Heart left ventricle (tissue), 16 donors: ENCODE data around the gene SNED1. TPM values are rescaled to one million over a fixed set of nuclear protein-coding genes. Genes with fewer than 3 reads are reported as not detected.

ENCODE experiments used
- ATAC-seq, 4 donors: fragments of 200-7000 bp; cut with Tn5 transposase; one replicate each; pipeline ENCODE4 v1.9.1; 2020 to 2022; ENCODE audit warnings: moderate library complexity in 4 of 4, mild to moderate bottlenecking in 3 of 4, moderate number of reproducible peaks in 1 of 4
- DNase-seq, 5 donors: peaks; one replicate each; pipeline ENCODE4 v3.0.0-alpha.2; 2020
- H3K27ac ChIP-seq, 12 donors: fragments of 200-600 bp; sonication (generic) in 4 of 12; one replicate each; pipeline versions ENCODE4 v1.5.0 to v1.8.0; 2016 to 2022; ENCODE audit warnings: mild to moderate bottlenecking in 2 of 12
- H3K27me3 ChIP-seq, 9 donors: fragments of 200-600 bp; sonication (generic) in 2 of 9; one replicate each; pipeline versions ENCODE4 v1.5.1 to v1.8.0; 2016 to 2022; ENCODE audit warnings: mild to moderate bottlenecking in 3 of 9
- H3K36me3 ChIP-seq, 9 donors: fragments of 200-600 bp; sonication (generic) in 2 of 9; one replicate each; pipeline versions ENCODE4 v1.5.0 to v1.8.0; 2018 to 2022; ENCODE audit warnings: mild to moderate bottlenecking in 2 of 9
- H3K4me1 ChIP-seq, 12 donors: fragments of 200-600 bp; sonication (generic) in 4 of 12; one replicate each; pipeline versions ENCODE4 v1.5.0 to v1.8.0; 2016 to 2022; ENCODE audit warnings: mild to moderate bottlenecking in 3 of 12
- H3K4me3 ChIP-seq, 12 donors: fragments of 200-600 bp; sonication (generic) in 4 of 12; one replicate each; pipeline versions ENCODE4 v1.5.0 to v1.8.0; 2017 to 2022; ENCODE audit warnings: mild to moderate bottlenecking in 9 of 12, moderate library complexity in 4 of 12
- H3K9me3 ChIP-seq, 12 donors: fragments of 200-600 bp; sonication (generic) in 4 of 12; one replicate each; pipeline versions ENCODE4 v1.5.0 to v1.8.0; 2016 to 2022; ENCODE audit warnings: mild to moderate bottlenecking in 1 of 12
- POLR2A ChIP-seq, 2 donors: fragments of 450-650 bp; IDR thresholded peaks; one replicate each; pipeline ENCODE4 v1.6.1; 2017; ENCODE audit warnings: antibody characterized with exemption in 2 of 2, mild to moderate bottlenecking in 2 of 2, moderate library complexity in 2 of 2
- WGBS, 4 donors: extraction: QIAGEN DNeasy Blood & Tissue Kit in 2 of 4; methylation state at CpG; one replicate each; pipeline versions ENCODE4 v1.1.5 to v1.1.7; 2013 to 2018; 5-methylcytosine and 5-hydroxymethylcytosine counted together
- intact Hi-C, 10 donors: fragments of 100-400 bp; cut with DNase I; formaldehyde crosslinking; loops; one replicate each; pipeline versions ENCODE4 v1.11.1 to v1.14.2; 2022
- polyA plus RNA-seq, 2 donors: library from polyadenylated mRNA; stranded (reverse); fragments of 200-250 nt; gene quantifications; one replicate each; pipeline ENCODE4 v1.2.3, GENCODE V29; 2013
- total RNA-seq, 9 donors: library from RNA; depleted of rRNA in 2 of 9; stranded (reverse); fragments of >200 nt in 2 of 9; fragmentation: NEBNext Ultra II Directional in 3 of 9; extraction: Animal tissue kit (Norgen Biotek cat#: 25700) in 3 of 9; gene quantifications; one replicate each; pipeline versions ENCODE4 v1.1.0 to v1.2.4, GENCODE V29; 2016 to 2023
- TF ChIP-seq, protein P1 (sequence below), 12 donors: fragments of 200-600 bp; sonication (generic) in 4 of 12; IDR thresholded peaks; one replicate each; pipeline versions ENCODE4 v1.5.0 to v1.8.0; 2018 to 2022; ENCODE audit warnings: antibody characterized with exemption in 12 of 12, mild to moderate bottlenecking in 5 of 12
- donor health status: ischemic (EF 13 %, LVEDD 7.1; RV severe dilation, severe dysfunction).
- donor health status: healthy with polysubstance abuse.
- donor health status: DM: no; HTN: yes; CAD: no.
- donor health status: DM: no; HTN: no; CAD: no.
- donor health status: ischemic (EF 25% LVEDD 6.9; RV normal size, moderate dysfunction).
- donor health status: ischemic (EF 25% LVEDD 5.7; RV mildly dilated, moderate dysfunction).
- donor health status: healthy.
- donor health status: DM: yes; HTN: yes; CAD: no.
- donor health status: ischemic (EF 35%, LVEDD 5.7; RV mildly dilated, moderate dysfunction).
- donor health status: nonischemic (EF 11% LVEDD 7.7; RV severe dilation, severe dysfunction).
- donor health status: DM: yes; HTN: yes; CAD: no.
- donor health status: PGD.
- donor health status: ischemic (EF 29% LVEDD 5.4; RV normal size, mild dysfunction).
- donor health status: nonischemic (EF 23%, LVEDD 6.1; RV moderate dilation, normal function).

SNED1 gene
- total and polyA plus RNA-seq, 11 donors = 3.1 to 14.7 (median 4.9) TPM

DNA sequence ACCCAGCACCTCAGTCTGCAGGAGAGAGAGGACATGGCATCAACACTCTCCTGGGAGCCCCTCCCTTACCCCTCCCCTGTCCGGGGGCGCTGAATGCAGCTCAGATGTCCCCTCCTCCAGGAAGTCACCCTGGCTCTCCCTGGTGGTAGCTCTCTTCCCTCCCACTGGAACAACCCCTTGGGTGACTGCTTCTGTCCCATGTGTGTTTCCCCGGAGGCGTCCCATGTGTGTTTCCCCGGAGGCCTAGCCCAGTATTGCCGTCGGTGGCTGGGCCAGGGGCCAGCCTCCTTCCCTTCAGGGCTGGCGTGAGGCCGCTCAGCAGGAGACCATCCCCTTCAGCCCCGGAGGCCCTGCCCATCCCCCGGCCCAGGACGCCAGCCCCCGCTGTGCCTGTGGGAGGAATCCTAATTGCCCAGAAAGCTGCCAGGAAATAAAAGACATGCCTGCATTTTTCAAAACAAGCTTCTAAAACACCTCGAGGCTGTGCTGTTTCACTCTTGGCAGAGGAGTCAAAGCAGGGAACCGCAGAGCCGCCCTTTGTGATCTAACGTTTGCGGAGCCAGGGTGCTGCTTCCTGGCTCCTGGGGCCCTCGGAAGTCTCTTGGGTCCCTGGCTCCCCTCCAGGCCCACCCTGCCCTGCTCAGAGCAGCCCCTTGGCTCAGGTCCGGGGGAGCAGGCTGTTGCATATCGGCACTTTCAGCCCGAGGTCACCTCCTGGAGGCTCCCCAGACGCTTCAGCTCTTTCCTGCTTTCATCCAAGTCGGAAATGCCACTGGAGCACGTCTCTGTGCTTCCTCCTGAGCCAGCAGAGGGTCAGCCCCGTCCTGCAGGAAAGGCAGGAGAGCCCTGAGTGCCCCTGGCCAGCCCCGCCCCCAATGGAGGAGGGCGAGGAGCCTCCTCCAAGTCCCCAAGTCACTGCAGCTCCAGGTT is 11.4 kb downstream of the SNED1 start:
- peak; percentile 44 to 64 (median 51) for ATAC-seq
- Histone ChIP-seq H3K27me3 (no peaks in the 10 kb centered on the region), H3K4me3 (peak overlapping the region in 9 of 12 donors; percentile 29 to 44 (median 37)), H3K9me3 (peaks cover 0 to 15% (median 4%) of the 10 kb centered on the region in 12 donors), H3K36me3 (peaks cover 0 to under 1% (median 0%) of the 10 kb centered on the region in 9 donors), H3K27ac (peak overlapping the region; percentile 28 to 68 (median 55)), H3K4me1 (peaks cover 0 to 29% (median 16%) of the 10 kb centered on the region in 12 donors)
- intact Hi-C loops = no loop called here
- 12 to 34% (median 15%) methylated on average over 13 to 28 of the region's 28 CpGs for WGBS, 4 donors
- no peak for DNase-seq
- TF ChIP-seq POLR2A (IDR thresholded peaks at IDR 0.05) = no peak
- TF ChIP-seq, protein P1, sequence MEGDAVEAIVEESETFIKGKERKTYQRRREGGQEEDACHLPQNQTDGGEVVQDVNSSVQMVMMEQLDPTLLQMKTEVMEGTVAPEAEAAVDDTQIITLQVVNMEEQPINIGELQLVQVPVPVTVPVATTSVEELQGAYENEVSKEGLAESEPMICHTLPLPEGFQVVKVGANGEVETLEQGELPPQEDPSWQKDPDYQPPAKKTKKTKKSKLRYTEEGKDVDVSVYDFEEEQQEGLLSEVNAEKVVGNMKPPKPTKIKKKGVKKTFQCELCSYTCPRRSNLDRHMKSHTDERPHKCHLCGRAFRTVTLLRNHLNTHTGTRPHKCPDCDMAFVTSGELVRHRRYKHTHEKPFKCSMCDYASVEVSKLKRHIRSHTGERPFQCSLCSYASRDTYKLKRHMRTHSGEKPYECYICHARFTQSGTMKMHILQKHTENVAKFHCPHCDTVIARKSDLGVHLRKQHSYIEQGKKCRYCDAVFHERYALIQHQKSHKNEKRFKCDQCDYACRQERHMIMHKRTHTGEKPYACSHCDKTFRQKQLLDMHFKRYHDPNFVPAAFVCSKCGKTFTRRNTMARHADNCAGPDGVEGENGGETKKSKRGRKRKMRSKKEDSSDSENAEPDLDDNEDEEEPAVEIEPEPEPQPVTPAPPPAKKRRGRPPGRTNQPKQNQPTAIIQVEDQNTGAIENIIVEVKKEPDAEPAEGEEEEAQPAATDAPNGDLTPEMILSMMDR (IDR thresholded peaks at IDR 0.05) = no peak

DNA sequence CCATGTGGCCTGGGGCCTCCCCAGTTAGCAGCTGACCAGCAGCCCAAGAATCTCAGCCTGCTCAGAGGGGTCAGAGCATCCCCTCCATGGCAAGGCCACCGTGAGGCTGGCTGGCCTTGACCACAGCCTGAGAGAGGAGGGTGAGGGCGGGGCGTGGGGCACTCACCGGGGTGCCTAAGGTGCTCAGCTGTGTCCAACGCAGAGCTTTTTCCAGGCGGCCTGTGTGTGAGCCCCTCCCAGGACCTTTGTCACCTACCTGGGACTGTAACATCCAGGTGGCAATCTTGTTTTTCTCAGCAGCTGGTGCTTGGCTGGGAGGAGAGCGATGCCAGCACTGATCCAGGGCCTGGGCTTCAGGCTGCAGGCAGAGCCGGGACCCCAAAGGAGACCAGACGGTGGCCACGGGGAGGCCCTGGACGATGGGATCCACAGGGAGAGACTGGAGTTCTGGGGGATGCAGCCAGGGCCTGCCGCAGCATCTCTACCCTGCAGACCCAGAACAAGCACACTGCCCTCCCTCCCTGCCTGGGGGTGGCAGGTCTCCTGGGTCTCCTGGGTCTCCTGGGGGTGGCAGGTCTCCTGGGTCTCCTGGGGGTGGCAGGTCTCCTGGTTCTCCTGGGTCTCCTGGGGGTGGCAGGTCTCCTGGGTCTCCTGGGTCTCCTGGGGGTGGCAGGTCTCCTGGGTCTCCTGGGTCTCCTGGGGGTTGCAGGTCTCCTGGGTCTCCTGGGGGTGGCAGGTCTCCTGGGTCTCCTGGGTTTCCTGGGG is 12.3 kb downstream of the SNED1 start:
- ATAC-seq (no peak), DNase-seq (peak in 1 of 5 donors; percentile 15)
- TF ChIP-seq POLR2A (IDR thresholded peaks at IDR 0.05) = no peak
- TF ChIP-seq, protein P1 (IDR thresholded peaks at IDR 0.05) = no peak

DNA sequence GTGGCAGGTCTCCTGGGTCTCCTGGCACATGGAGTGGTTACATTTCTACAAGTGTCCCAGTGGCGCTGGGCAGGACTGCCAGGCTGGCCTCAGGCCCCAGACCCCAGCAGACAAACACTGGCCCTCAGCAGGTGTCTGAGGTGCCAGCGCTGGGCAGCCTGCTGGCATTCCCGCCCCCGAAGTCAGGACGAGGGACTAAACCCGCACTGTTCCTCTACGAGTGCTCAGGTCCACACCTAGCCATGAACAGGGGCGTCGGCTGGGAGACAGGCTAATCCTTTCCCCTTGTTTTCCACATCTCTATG is 12.8 kb downstream of the SNED1 start:
- WGBS, 4 donors = 90 to 97% (median 95%) methylated on average over 7 to 9 of the region's 9 CpGs
- H3K4me1 ChIP-seq = peaks cover 0 to 29% (median 16%) of the 10 kb centered on the region in 12 donors
- no peaks in the 10 kb centered on the region for H3K36me3 ChIP-seq
- no peaks in the 10 kb centered on the region for H3K27me3 ChIP-seq
- TF ChIP-seq, protein P1 (IDR thresholded peaks at IDR 0.05) = no peak
- TF ChIP-seq POLR2A (IDR thresholded peaks at IDR 0.05) = no peak
- intact Hi-C loops = no loop called here
- DNase-seq = peak in 1 of 5 donors; percentile 10
- no peak overlapping the region for H3K4me3 ChIP-seq
- H3K9me3 ChIP-seq = peaks cover 0 to under 1% (median 0%) of the 10 kb centered on the region in 12 donors
- no peak for ATAC-seq
- no peak overlapping the region for H3K27ac ChIP-seq

More for the DNA sequence above, 12.3 kb downstream of the SNED1 start:
- 79 to 100% (median 80%) methylated on average over 1 to 12 of the region's 12 CpGs for WGBS, 4 donors
- H3K27me3 ChIP-seq = no peaks in the 10 kb centered on the region
- H3K4me3 ChIP-seq = peak overlapping the region in 3 of 12 donors; percentile 30 to 42 (median 37)
- peaks cover 0 to 29% (median 16%) of the 10 kb centered on the region in 12 donors for H3K4me1 ChIP-seq
- peak overlapping the region in 9 of 12 donors; percentile 35 to 68 (median 57) for H3K27ac ChIP-seq
- intact Hi-C loops = no loop called here
- H3K36me3 ChIP-seq = no peaks in the 10 kb centered on the region
- peaks cover 0 to 6% (median 0%) of the 10 kb centered on the region in 12 donors for H3K9me3 ChIP-seq
